ENCODE results near the gene PPP6R2. TPM values are rescaled to one million over a fixed set of nuclear protein-coding genes. Genes with fewer than 3 reads are reported as not detected.

The PPP6R2 gene
- total RNA-seq, 3 donors from 2014 or later: 48.3 to 54.1 (median 49.5) TPM

GRCh38 chr22:50416996-50417395 lies 73.9 kb downstream of the PPP6R2 start:
- DNase-seq (ENCODE audit: low spot score in 2 of 2): no peak
- Histone ChIP-seq H3K36me3 (peaks cover 8% of the 10 kb centered on the region), H3K9me3 (no peaks in the 10 kb centered on the region), H3K4me3 (no peak overlapping the region), H3K27ac (no peak overlapping the region), H3K4me1 (no peaks in the 10 kb centered on the region), H3K27me3 (no peaks in the 10 kb centered on the region)
- TF ChIP-seq POLR2AphosphoS5 (IDR thresholded peaks at IDR 0.05) (no peak), POLR2A (IDR thresholded peaks at IDR 0.05) (no peak)
- TF ChIP-seq, protein P1, sequence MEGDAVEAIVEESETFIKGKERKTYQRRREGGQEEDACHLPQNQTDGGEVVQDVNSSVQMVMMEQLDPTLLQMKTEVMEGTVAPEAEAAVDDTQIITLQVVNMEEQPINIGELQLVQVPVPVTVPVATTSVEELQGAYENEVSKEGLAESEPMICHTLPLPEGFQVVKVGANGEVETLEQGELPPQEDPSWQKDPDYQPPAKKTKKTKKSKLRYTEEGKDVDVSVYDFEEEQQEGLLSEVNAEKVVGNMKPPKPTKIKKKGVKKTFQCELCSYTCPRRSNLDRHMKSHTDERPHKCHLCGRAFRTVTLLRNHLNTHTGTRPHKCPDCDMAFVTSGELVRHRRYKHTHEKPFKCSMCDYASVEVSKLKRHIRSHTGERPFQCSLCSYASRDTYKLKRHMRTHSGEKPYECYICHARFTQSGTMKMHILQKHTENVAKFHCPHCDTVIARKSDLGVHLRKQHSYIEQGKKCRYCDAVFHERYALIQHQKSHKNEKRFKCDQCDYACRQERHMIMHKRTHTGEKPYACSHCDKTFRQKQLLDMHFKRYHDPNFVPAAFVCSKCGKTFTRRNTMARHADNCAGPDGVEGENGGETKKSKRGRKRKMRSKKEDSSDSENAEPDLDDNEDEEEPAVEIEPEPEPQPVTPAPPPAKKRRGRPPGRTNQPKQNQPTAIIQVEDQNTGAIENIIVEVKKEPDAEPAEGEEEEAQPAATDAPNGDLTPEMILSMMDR (IDR thresholded peaks at IDR 0.05): no peak
- intact Hi-C loops (cut with DNase I; ENCODE audit: low total_unique reads): loop anchor here (5.0 kb wide), 1 partner anchor 265 kb away; no protein-coding TSS in a partner anchor

GRCh38 chr22:50417411-50418210 lies 74.5 kb downstream of the PPP6R2 start:
- no peak for DNase-seq (ENCODE audit: low spot score in 2 of 2)
- TF ChIP-seq POLR2A (IDR thresholded peaks at IDR 0.05): no peak
- TF ChIP-seq, protein P1 (IDR thresholded peaks at IDR 0.05): no peak
- TF ChIP-seq POLR2AphosphoS5 (IDR thresholded peaks at IDR 0.05): no peak
- Histone ChIP-seq H3K27me3 (no peaks in the 10 kb centered on the region), H3K27ac (no peak overlapping the region), H3K4me3 (no peak overlapping the region), H3K9me3 (no peaks in the 10 kb centered on the region), H3K36me3 (peaks cover 8% of the 10 kb centered on the region), H3K4me1 (no peaks in the 10 kb centered on the region)
- intact Hi-C loops (cut with DNase I; ENCODE audit: low total_unique reads): loop anchor here (5.0 kb wide), 1 partner anchor 265 kb away; no protein-coding TSS in a partner anchor

GRCh38 chr22:50418624-50419023 lies 75.5 kb downstream of the PPP6R2 start:
- no peaks in the 10 kb centered on the region for H3K4me1 ChIP-seq
- no peak overlapping the region for H3K4me3 ChIP-seq
- TF ChIP-seq, protein P1 (IDR thresholded peaks at IDR 0.05): no peak
- TF ChIP-seq POLR2AphosphoS5 (IDR thresholded peaks at IDR 0.05): no peak
- H3K27ac ChIP-seq: no peak overlapping the region
- intact Hi-C loops (cut with DNase I; ENCODE audit: low total_unique reads): loop anchor here (5.0 kb wide), 1 partner anchor 266 kb away; no protein-coding TSS in a partner anchor
- peaks cover 8% of the 10 kb centered on the region for H3K36me3 ChIP-seq
- no peaks in the 10 kb centered on the region for H3K27me3 ChIP-seq
- DNase-seq (ENCODE audit: low spot score in 2 of 2): no peak
- no peaks in the 10 kb centered on the region for H3K9me3 ChIP-seq

- Histone ChIP-seq H3K27me3 (no peaks in the 10 kb centered on the region), H3K27ac (no peak overlapping the region), H3K4me3 (no peak overlapping the region), H3K36me3 (peaks cover 8% of the 10 kb centered on the region), H3K9me3 (no peaks in the 10 kb centered on the region), H3K4me1 (no peaks in the 10 kb centered on the region)
- TF ChIP-seq, protein P1 (IDR thresholded peaks at IDR 0.05): no peak
- TF ChIP-seq POLR2A (IDR thresholded peaks at IDR 0.05) (no peak), POLR2AphosphoS5 (IDR thresholded peaks at IDR 0.05) (no peak)
- no peak for DNase-seq (ENCODE audit: low spot score in 2 of 2)
- intact Hi-C loops (cut with DNase I; ENCODE audit: low total_unique reads): loop anchor here (5.0 kb wide), 1 partner anchor 267 kb away; no protein-coding TSS in a partner anchor
Measured at GRCh38 chr22:50419116-50419515, 76.0 kb downstream of the PPP6R2 start.

DNA sequence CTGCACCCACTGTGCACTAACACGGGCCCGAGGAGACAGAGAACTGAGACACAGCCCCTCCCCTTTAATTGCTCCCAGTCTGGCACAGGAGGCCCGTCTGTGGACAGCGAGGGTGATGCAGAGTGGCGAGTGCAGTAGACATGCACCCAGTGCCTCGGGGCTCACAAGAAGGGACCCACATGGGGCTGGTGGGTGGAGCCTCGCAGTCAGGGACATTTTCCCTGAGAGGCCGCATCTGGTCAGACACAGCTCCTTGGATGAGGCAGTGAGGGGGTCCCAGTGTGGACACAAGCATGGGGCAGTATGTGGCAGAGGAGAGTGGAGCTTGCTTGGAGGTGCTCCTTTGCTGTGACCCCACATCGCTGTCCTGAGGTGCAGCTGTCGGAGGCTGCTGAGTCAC lies 76.9 kb downstream of the PPP6R2 start:
- no peak for TF ChIP-seq POLR2A (IDR thresholded peaks at IDR 0.05)
- no peak for TF ChIP-seq POLR2AphosphoS5 (IDR thresholded peaks at IDR 0.05)
- TF ChIP-seq, protein P1 (IDR thresholded peaks at IDR 0.05): no peak
- intact Hi-C loops (cut with DNase I; ENCODE audit: low total_unique reads): no loop called here
- H3K4me3 ChIP-seq: no peak overlapping the region
- no peaks in the 10 kb centered on the region for H3K9me3 ChIP-seq
- DNase-seq (ENCODE audit: low spot score in 2 of 2): no peak
- no peaks in the 10 kb centered on the region for H3K4me1 ChIP-seq
- peaks cover 8% of the 10 kb centered on the region for H3K36me3 ChIP-seq
- no peak overlapping the region for H3K27ac ChIP-seq
- no peaks in the 10 kb centered on the region for H3K27me3 ChIP-seq

All from breast epithelium (tissue), 4 donors.